Measurements from ENCODE around the gene FRS2. TPM values are rescaled to one million over a fixed set of nuclear protein-coding genes. Genes with fewer than 3 reads are reported as not detected.
A peak's percentile ranks its signal among the peaks of the same experiment; 100 is the strongest.

Gene FRS2
- total and polyA plus RNA-seq, 2 experiments from 2014 or later = 15.9 to 43.2 TPM

GRCh38 chr12:69575346-69575745 lies 105.2 kb downstream of the FRS2 start:
- Histone ChIP-seq H3K27me3 (no peaks in the 10 kb centered on the region), H3K9me3 (ENCODE audit: low read depth) (no peaks in the 10 kb centered on the region), H3K36me3 (peaks cover 24% of the 10 kb centered on the region), H3K27ac (no peak overlapping the region), H3K4me3 (no peak overlapping the region), H3K4me1 (ENCODE audit: low read depth) (no peaks in the 10 kb centered on the region)
- TF ChIP-seq CTCF (IDR thresholded peaks at IDR 0.05; ENCODE audit: low read depth, low read length) = no peak
- DNase-seq (ENCODE audit: low read depth in 1 of 2, low spot score in 1 of 2) = no peak

GRCh38 chr12:69578283-69578682 lies 108.1 kb downstream of the FRS2 start:
- DNase-seq (ENCODE audit: low read depth in 1 of 2, low spot score in 1 of 2) = no peak
- no peaks in the 10 kb centered on the region for H3K9me3 ChIP-seq (ENCODE audit: low read depth)
- TF ChIP-seq CTCF (IDR thresholded peaks at IDR 0.05; ENCODE audit: low read depth, low read length) = no peak
- no peaks in the 10 kb centered on the region for H3K4me1 ChIP-seq (ENCODE audit: low read depth)
- H3K36me3 ChIP-seq = peaks cover 16% of the 10 kb centered on the region
- no peaks in the 10 kb centered on the region for H3K27me3 ChIP-seq
- no peak overlapping the region for H3K4me3 ChIP-seq
- no peak overlapping the region for H3K27ac ChIP-seq

GRCh38 chr12:69579029-69579428 lies 108.8 kb downstream of the FRS2 start:
- no peaks in the 10 kb centered on the region for H3K4me1 ChIP-seq (ENCODE audit: low read depth)
- H3K36me3 ChIP-seq = peaks cover 12% of the 10 kb centered on the region
- TF ChIP-seq CTCF (IDR thresholded peaks at IDR 0.05; ENCODE audit: low read depth, low read length) = no peak
- no peaks in the 10 kb centered on the region for H3K27me3 ChIP-seq
- H3K4me3 ChIP-seq = no peak overlapping the region
- H3K9me3 ChIP-seq (ENCODE audit: low read depth) = no peaks in the 10 kb centered on the region
- no peak overlapping the region for H3K27ac ChIP-seq
- no peak for DNase-seq (ENCODE audit: low read depth in 1 of 2, low spot score in 1 of 2)

- Histone ChIP-seq H3K27me3 (no peaks in the 10 kb centered on the region), H3K27ac (no peak overlapping the region), H3K36me3 (peaks cover 3% of the 10 kb centered on the region), H3K4me1 (ENCODE audit: low read depth) (no peaks in the 10 kb centered on the region), H3K9me3 (ENCODE audit: low read depth) (no peaks in the 10 kb centered on the region), H3K4me3 (no peak overlapping the region)
- DNase-seq (ENCODE audit: low read depth in 1 of 2, low spot score in 1 of 2) = no peak
- no peak for TF ChIP-seq CTCF (IDR thresholded peaks at IDR 0.05; ENCODE audit: low read depth, low read length)
Measured at GRCh38 chr12:69580074-69580473, 109.9 kb downstream of the FRS2 start.

GRCh38 chr12:69583203-69583602 lies 113.0 kb downstream of the FRS2 start:
- no peak overlapping the region for H3K4me3 ChIP-seq
- no peaks in the 10 kb centered on the region for H3K27me3 ChIP-seq
- no peaks in the 10 kb centered on the region for H3K4me1 ChIP-seq (ENCODE audit: low read depth)
- no peaks in the 10 kb centered on the region for H3K9me3 ChIP-seq (ENCODE audit: low read depth)
- no peak overlapping the region for H3K27ac ChIP-seq
- peak in 1 of 2 donors; percentile 50 for DNase-seq (ENCODE audit: low read depth in 1 of 2, low spot score in 1 of 2)
- H3K36me3 ChIP-seq = peaks cover 16% of the 10 kb centered on the region
- peak; percentile 10 for TF ChIP-seq CTCF (IDR thresholded peaks at IDR 0.05; ENCODE audit: low read depth, low read length)
